ENCODE measurements around the gene PTPRK. TPM values are rescaled to one million over a fixed set of nuclear protein-coding genes. Genes with fewer than 3 reads are reported as not detected.

The PTPRK gene
- total and polyA plus RNA-seq, 9 of the 15 experiments (the other 6 are each of a cell fraction or from before 2014, with no cell fraction given): 0.04 to 0.51 TPM; not detected in 7

DNA sequence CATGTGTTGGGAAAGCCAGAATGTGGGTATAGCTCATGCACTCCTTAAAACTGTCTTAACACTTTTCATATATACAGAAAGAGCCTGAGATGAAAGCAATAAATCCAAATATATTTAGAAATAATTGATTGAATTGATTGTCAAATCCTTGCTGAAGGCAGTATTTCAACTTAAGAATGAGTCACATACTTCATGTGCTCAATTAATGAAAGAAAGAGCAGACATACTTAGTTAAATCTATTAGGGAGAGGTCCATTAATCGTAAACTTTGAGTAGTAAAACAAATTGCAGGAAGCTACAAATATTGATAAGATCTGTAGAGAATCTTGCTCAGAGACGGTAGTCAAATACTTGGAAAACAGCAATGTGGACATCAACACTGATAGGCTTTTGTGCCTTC lies 358.0 kb downstream of the PTPRK start:
- Histone ChIP-seq H2AFZ (ENCODE audit: low read depth, low read length) (no peak overlapping the region), H3K9me1 (ENCODE audit: control insufficient read depth, insufficient read depth, low read length) (no peaks in the 10 kb centered on the region), H3K36me3 (ENCODE audit: control insufficient read depth, insufficient read depth, low read length) (no peaks in the 10 kb centered on the region), H3K4me2 (ENCODE audit: insufficient read depth, low read length) (no peak overlapping the region), H3K79me2 (ENCODE audit: control insufficient read depth, insufficient read depth, low read length) (no peaks in the 10 kb centered on the region), H4K20me1 (replicated peaks; ENCODE audit: control insufficient read depth, insufficient read depth, low read length) (no peaks in the 10 kb centered on the region), H3K9ac (ENCODE audit: insufficient read depth in 1 of 2, low read depth in 2 of 2, low read length in 2 of 2) (no peak overlapping the region), H3K27me3 (ENCODE audit: control insufficient read depth in 2 of 2, insufficient read depth in 2 of 2, low read length in 2 of 2) (no peaks in the 10 kb centered on the region), H3K9me3 (replicated peaks; ENCODE audit: control insufficient read depth, insufficient read depth, low read depth, low read length) (no peaks in the 10 kb centered on the region), H3K4me1 (replicated peaks in 1 of 2; ENCODE audit: control insufficient read depth in 2 of 2, insufficient read depth in 2 of 2, low read length in 2 of 2) (no peaks in the 10 kb centered on the region), H3K4me3 (no peak overlapping the region), H3K27ac (ENCODE audit: extremely low read depth, low read depth, low read length) (no peak overlapping the region)
- intact Hi-C loops (cut with micrococcal nuclease) (no loop called here), in situ Hi-C loops (cut with MboI) (no loop called here)
- FAIRE-seq (no peak), DNase-seq (ENCODE audit: extremely low read depth in 1 of 4, low spot score in 3 of 4) (no peak), ATAC-seq (no peak)
- TF ChIP-seq, protein P1, sequence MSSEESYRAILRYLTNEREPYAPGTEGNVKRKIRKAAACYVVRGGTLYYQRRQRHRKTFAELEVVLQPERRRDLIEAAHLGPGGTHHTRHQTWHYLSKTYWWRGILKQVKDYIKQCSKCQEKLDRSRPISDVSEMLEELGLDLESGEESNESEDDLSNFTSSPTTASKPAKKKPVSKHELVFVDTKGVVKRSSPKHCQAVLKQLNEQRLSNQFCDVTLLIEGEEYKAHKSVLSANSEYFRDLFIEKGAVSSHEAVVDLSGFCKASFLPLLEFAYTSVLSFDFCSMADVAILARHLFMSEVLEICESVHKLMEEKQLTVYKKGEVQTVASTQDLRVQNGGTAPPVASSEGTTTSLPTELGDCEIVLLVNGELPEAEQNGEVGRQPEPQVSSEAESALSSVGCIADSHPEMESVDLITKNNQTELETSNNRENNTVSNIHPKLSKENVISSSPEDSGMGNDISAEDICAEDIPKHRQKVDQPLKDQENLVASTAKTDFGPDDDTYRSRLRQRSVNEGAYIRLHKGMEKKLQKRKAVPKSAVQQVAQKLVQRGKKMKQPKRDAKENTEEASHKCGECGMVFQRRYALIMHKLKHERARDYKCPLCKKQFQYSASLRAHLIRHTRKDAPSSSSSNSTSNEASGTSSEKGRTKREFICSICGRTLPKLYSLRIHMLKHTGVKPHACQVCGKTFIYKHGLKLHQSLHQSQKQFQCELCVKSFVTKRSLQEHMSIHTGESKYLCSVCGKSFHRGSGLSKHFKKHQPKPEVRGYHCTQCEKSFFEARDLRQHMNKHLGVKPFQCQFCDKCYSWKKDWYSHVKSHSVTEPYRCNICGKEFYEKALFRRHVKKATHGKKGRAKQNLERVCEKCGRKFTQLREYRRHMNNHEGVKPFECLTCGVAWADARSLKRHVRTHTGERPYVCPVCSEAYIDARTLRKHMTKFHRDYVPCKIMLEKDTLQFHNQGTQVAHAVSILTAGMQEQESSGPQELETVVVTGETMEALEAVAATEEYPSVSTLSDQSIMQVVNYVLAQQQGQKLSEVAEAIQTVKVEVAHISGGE (CRISPR knock-in tag; IDR thresholded peaks at IDR 0.05): no peak
- TF ChIP-seq SMAD4 (CRISPR knock-in tag; conservative IDR thresholded peaks at IDR 0.05): no peak
- TF ChIP-seq, protein P2, sequence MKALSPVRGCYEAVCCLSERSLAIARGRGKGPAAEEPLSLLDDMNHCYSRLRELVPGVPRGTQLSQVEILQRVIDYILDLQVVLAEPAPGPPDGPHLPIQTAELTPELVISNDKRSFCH (CRISPR knock-in tag; IDR thresholded peaks at IDR 0.05): no peak
- TF ChIP-seq, protein P2 (tag; IDR thresholded peaks at IDR 0.05): no peak
- ChIA-PET POLR2A (no interaction called here), CTCF (ENCODE audit: low intra/inter-chr PET ratio) (no interaction called here)
- BruUV-seq (replicated peaks): no TSS peak
- WGBS (ENCODE audit: insufficient coverage, low coverage, missing lambda C conversion rate): 3% methylated on average over 2 of the region's 2 CpGs

Data from K562 (cell line).